Mucosa of descending colon (tissue), 3 donors: Measurements from ENCODE around the gene TACSTD2. TPM values are rescaled to one million over a fixed set of nuclear protein-coding genes. Genes with fewer than 3 reads are reported as not detected.

Experiments used
- ATAC-seq: fragments of 200-7000 bp; cut with Tn5 transposase; one replicate; pipeline ENCODE4 v1.9.1; 2020; ENCODE audit warnings: mild to moderate bottlenecking, moderate library complexity
- DNase-seq, 3 donors: peaks; one replicate each; pipeline ENCODE4 v3.0.0-alpha.2; 2020
- H3K36me3 ChIP-seq: fragments of 200-600 bp; one replicate; pipeline ENCODE4 v1.8.0; 2021; ENCODE audit warnings: low read depth, mild to moderate bottlenecking
- H3K4me1 ChIP-seq: fragments of 200-600 bp; one replicate; pipeline ENCODE4 v1.8.0; 2021; ENCODE audit warnings: low read depth, mild to moderate bottlenecking
- H3K4me3 ChIP-seq: fragments of 200-600 bp; one replicate; pipeline ENCODE4 v1.8.0; 2021; ENCODE audit warnings: mild to moderate bottlenecking
- H3K9me3 ChIP-seq: fragments of 200-600 bp; one replicate; pipeline ENCODE4 v1.8.0; 2021; ENCODE audit warnings: mild to moderate bottlenecking
- CTCF ChIP-seq: fragments of 200-600 bp; IDR thresholded peaks from one replicate; pipeline ENCODE4 v1.8.0; 2022; ENCODE audit warnings: antibody characterized with exemption, mild to moderate bottlenecking
- intact Hi-C, 2 donors: fragments of 100-400 bp; cut with DNase I in 1 of 2; cut with micrococcal nuclease in 1 of 2; formaldehyde crosslinking; loops; one replicate each; pipeline versions ENCODE4 v1.11.0 to v1.11.1; 2022; cut with DNase I, micrococcal nuclease
- total RNA-seq, 3 donors: library from RNA; stranded (reverse); fragmentation: NEBNext Ultra II Directional in 2 of 3; extraction: Animal tissue kit (Norgen Biotek cat#: 25700) in 2 of 3; gene quantifications; one replicate each; pipeline versions ENCODE4 v1.2.1 to v1.2.4, GENCODE V29; 2021 to 2023
- donor health status: DM: no; HTN: no; CAD: no; lungs with moderate emphysema.
- donor health status: DM: no; HTN: no; CAD: no.
- donor health status: DM: no; HTN: yes; CAD: no.

The TACSTD2 gene
- total RNA-seq, 3 donors from 2014 or later, result 0.23 to 0.65 (median 0.32) TPM

- ATAC-seq (no peak), DNase-seq (no peak)
- Histone ChIP-seq H3K4me1 (peaks cover 8% of the 10 kb centered on the region), H3K36me3 (no peaks in the 10 kb centered on the region), H3K4me3 (no peak overlapping the region), H3K9me3 (no peaks in the 10 kb centered on the region)
- intact Hi-C loops, result no loop called here
- no peak for TF ChIP-seq CTCF
These were observed 4.6 kb upstream of the TACSTD2 start for GRCh38 chr1:58581641-58582040.

GRCh38 chr1:58580186-58580585, 3.1 kb upstream of the TACSTD2 start:
- ATAC-seq (no peak), DNase-seq (no peak)
- TF ChIP-seq CTCF, result no peak
- intact Hi-C loops, result no loop called here
- Histone ChIP-seq H3K9me3 (no peaks in the 10 kb centered on the region), H3K4me3 (no peak overlapping the region), H3K4me1 (peaks cover 13% of the 10 kb centered on the region), H3K36me3 (no peaks in the 10 kb centered on the region)

GRCh38 chr1:58577654-58578030, 590 bp upstream of the TACSTD2 start:
- Histone ChIP-seq H3K4me1 (peaks cover 13% of the 10 kb centered on the region), H3K4me3 (no peak overlapping the region), H3K9me3 (no peaks in the 10 kb centered on the region), H3K36me3 (no peaks in the 10 kb centered on the region)
- TF ChIP-seq CTCF, result no peak
- peak; percentile 32 for ATAC-seq
- DNase-seq, result no peak
- intact Hi-C loops, result no loop called here

- intact Hi-C loops, result no loop called here
- Histone ChIP-seq H3K9me3 (no peaks in the 10 kb centered on the region), H3K4me3 (no peak overlapping the region), H3K4me1 (peaks cover 13% of the 10 kb centered on the region), H3K36me3 (no peaks in the 10 kb centered on the region)
- ATAC-seq (peak; percentile 15), DNase-seq (peak in 2 of 3 donors; percentile 29 to 58)
- TF ChIP-seq CTCF, result no peak
These were observed 726 bp downstream of the TACSTD2 start for GRCh38 chr1:58576325-58576726.

- ATAC-seq (no peak), DNase-seq (no peak)
- Histone ChIP-seq H3K4me3 (no peak overlapping the region), H3K4me1 (peaks cover 13% of the 10 kb centered on the region), H3K9me3 (no peaks in the 10 kb centered on the region), H3K36me3 (no peaks in the 10 kb centered on the region)
- TF ChIP-seq CTCF, result no peak
- intact Hi-C loops, result no loop called here
These were observed 1.3 kb downstream of the TACSTD2 start for GRCh38 chr1:58575551-58576324.

- DNase-seq (no peak), ATAC-seq (no peak)
- intact Hi-C loops, result no loop called here
- no peak for TF ChIP-seq CTCF
- H3K9me3 ChIP-seq, result no peaks in the 10 kb centered on the region
- peaks cover 13% of the 10 kb centered on the region for H3K4me1 ChIP-seq
- H3K4me3 ChIP-seq, result no peak overlapping the region
- no peaks in the 10 kb centered on the region for H3K36me3 ChIP-seq
These were observed 2.2 kb downstream of the TACSTD2 start for GRCh38 chr1:58574816-58575215.
